HG03280 (cell line): ENCODE data around the gene MYH11.
A peak's percentile ranks its signal among the peaks of the same experiment; 100 is the strongest.
"Not testable (repeated sequence)": the region's sequence is repeated elsewhere in the genome, so short reads cannot be mapped to it uniquely, and the experiment has no call there.

Source experiments
- ATAC-seq: cut with Tn5 transposase; IDR thresholded peaks from one replicate; pipeline ENCODE4 v1.9.1; 2021; ENCODE audit warnings: mild to moderate bottlenecking, moderate library complexity; ENCODE audit not compliant: unreplicated experiment

MYH11 gene

DNA sequence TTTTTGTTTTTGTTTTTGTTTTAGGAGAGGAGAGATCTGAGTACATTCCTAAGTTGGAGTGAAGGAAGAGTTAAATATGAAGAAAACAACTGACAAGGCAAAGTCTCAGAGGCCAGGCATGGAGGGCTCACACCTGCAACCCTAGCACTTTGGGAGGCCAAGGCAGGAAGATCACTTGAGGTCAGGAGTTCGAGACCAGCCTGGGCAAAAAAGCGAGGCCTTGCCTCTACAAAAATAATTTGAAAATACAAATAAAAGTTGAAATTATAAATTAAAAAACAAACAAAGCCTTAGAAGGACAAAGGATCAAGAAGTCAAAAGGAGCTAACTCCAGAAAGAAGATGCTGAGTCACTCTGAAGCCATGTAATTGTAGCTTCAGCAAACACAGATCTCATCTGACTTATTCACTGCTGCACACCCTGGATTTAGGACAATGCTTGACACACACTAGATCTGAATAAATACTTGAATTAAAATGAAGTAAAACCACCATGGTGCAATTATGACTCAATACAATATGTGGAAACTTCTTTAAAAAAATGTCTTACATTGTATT lies 22.5 kb upstream of the MYH11 start:
- ATAC-seq: no peak

DNA sequence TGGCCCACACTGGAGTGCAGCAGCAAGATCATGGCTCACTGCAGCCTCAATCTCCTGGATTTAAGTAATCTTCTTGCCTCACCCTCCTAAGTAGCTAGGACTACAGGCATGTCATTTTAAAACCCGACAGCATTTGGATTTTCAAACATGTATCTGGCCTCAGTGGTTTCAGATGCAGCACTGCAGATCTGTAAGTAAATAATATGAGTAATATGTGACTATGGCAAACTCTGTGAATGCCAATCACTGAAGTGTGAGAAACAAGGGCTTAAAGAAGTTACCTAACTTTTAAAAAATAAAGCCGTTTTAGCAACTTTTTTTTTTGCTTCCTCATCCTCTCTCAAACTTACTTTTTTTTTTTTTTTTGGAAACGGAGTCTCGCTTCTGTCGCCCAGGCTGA lies 19.7 kb upstream of the MYH11 start:
- no peak for ATAC-seq

DNA sequence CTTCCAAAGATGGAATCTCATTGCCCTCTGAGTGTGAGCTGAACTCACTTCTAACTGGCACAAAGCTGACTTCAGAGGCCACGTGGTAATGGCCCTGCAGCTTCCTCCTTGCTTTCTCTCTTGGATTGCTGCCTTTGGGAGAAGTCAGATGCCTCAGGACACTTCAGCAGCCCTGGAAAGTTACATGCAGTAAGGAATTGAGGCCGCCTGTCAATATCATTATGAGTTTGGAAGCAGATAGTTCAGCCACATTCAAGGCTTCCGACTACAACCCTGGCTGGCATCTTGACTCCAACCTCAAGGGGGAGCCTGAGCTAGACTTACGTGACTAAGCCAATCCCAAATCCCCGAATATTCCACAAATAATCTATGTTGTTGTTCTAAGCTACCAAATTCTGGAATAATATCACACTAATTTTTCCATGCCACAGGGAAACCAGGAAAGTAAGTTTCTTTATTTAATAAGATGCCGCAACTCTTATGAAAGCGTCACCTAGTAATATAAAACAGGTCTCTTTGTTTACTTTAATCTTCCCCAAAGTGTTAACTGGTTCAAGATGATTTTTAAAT lies 18.0 kb upstream of the MYH11 start:
- ATAC-seq: no peak

GRCh38 chr16:15873737-15874136 lies 16.9 kb upstream of the MYH11 start:
- ATAC-seq: no peak

- no peak for ATAC-seq
These were observed 16.5 kb upstream of the MYH11 start for GRCh38 chr16:15873301-15873700.

DNA sequence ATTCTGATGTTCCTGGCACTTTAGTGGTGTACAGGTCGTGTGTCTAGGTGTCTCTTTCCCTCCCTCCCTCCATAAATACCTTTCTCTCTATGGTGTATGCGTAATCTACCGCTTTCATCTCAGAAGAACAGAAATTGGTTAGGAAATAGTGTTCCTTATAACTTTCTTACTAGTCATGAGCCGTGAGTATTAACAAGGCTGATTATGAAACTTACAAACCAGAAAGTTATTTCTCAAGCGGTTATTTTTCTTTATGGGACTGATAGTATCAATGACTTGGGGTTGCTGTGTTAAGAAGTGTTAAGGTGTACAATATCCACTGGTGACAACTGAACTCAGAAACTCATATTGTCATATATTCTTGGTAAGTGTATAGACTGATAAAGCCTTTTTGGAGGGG lies 13.2 kb upstream of the MYH11 start:
- ATAC-seq: no peak

DNA sequence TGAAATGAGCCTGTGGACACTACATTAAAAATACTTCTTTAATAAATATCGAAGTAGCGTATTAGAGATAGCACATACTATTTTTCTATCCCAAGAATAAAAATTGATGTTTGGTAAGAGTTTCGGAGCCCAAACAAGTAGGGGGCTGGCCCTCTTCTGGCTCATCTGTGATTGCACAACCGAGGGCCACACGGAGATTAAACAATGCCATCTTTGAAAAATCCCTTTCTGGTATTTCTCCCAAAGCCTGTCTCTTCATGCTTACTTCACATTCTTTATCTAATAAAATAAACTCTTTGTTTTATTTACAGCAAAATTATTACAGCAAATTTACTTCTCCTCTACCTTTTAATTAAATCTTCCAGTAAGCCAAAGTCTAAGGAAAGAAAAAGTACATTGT lies 9.6 kb upstream of the MYH11 start:
- no peak for ATAC-seq

- no peak for ATAC-seq
These were observed 8.9 kb upstream of the MYH11 start for GRCh38 chr16:15865742-15866141.

DNA sequence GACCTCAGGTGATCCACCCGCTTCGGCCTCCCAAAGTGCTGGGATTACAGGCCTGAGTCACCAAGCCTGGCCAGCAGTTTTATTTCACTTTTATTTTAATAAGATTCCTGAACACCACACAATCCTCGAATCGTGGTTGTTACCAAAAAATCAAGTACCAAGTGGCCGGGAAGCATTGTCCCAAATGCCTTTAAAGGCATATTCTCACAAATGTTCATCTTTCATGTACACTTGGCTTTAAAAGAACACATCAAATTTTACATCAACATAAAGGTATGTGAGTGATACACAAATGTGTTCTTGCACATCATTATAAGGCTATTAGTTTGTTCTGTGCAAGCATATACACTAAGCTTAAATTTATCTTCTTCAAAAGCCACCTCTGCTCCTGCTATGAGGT lies 8.1 kb upstream of the MYH11 start:
- no peak for ATAC-seq

DNA sequence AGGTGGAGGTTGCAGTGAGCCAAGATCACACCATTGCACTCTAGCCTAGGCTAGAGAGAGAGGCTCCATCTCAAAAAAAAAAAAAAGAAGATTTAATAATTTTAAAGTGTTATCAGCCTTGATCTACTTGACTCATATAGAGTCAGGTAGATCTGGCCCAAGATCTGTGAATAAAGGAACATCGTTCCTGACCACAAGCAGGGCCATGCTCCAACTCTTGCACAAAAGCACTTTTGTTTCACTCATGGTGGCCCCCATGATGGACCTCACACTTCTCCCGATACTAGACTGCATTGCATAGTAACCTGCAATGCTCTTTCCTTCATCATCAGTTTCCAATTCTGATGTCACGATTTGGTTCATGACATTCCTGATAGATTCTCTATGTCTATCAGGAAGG lies 5.2 kb upstream of the MYH11 start:
- ATAC-seq: no peak

DNA sequence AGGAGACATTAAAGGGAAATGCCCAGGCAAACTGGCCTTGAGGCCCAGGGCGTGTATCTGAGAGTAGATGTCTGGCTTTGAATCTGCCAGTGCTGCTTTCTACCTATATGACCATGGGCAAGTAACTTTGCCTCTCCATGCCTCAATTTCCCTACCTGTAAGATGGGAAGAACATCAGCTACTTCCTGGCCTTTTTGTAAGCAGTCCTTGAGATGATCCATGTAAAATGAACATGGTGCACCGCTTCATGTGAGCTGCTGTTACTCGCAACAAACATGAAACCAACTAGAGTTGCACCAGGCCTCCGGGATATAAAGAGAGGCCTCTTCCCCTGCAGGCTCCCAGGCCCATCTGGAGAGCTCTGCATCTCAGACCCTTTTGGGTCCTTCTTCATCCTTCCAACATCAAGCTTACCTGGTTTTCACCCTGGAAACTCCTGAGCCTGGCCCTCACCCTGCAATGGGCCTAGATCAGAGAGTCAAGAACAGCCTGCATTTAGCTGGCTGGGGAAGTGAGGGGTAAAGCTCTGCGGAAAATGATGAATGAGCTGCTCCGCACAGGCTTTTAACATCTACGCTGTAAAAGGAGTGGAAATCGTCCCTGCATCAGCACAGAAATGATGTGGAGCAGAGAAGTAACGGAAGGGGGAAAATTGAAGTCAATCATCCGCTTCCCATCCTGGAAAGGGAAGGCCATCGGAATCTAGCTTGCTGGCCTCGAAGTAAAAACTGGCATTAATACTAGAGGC lies 2.3 kb upstream of the MYH11 start:
- no peak for ATAC-seq

GRCh38 chr16:15857724-15858560 lies 1.1 kb upstream of the MYH11 start:
- ATAC-seq: no peak

- no peak for ATAC-seq
These were observed 646 bp downstream of the MYH11 start for GRCh38 chr16:15856182-15856581.

DNA sequence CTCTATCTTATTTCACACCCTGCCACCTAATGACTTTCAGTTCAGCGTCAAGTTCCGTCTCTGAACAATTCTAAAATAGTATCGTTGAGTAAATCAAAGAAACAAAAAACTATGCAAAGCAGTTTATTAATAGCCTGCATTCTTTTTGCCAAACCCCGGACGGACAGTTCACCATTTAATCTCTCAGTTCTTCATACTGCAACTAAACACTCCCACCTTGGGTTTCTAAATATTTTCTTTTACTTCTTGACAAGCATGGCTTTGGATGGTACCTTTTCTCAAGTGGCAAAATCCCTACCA lies 1.2 kb downstream of the MYH11 start:
- peak; percentile 57 for ATAC-seq

DNA sequence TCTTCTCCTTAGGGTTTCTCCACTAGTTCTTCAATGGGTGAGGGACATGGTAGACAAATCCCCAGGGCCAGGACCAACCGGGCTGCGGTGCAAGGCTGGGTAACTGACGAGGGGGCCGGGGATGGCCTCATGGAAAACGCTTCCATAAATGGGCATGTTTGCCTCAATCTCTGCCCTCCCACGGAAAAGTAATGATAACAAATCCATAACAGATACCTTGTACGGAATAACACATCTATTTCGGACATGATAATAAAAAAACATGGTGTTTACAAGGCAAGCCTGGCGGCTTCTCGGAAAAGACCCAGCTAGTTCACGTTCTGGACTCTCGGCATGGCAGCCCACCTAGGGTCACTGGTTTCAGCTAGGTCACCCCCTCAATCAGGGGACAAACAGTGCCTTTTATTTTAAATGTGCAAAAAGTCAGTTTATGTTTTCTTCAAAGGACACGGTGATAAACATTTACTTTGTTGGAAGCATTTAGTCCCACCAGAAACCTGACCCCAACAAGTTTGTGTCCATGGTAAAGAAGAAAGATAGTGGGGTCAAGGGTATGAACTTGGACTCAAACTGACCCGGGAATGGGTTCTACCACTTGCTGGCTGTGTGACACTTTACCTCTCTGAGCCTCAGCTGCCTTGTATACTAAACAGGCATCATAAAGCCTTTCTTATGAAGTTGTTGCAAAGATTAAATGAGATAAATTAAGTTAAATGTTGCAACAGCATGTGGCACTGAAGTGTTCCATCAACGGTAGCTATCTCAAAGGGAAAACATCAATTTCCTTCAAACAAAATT lies 1.7 kb downstream of the MYH11 start:
- no peak for ATAC-seq

DNA sequence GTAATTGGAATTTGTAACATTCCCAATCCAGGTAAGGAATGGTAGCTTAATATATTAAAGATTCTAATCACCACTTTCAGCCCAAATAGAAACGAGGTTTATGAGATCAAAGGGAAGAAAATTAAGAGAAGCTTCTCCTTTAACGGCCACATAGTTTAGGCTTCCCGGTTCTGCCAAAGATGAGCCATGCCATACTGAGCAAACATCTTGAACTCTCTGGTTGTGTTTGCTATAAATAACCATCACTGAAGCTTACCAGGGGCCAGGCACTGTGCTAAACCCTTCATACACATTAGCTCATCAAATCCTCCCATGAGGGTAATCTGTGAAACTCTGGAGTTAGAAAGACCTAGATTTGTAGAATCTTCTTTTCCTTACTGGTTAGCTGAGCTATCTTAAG lies 2.8 kb downstream of the MYH11 start:
- no peak for ATAC-seq

- ATAC-seq: no peak
These were observed 3.8 kb downstream of the MYH11 start for GRCh38 chr16:15853021-15853420.

GRCh38 chr16:15850555-15850954 lies 6.3 kb downstream of the MYH11 start:
- ATAC-seq: not testable (repeated sequence)

DNA sequence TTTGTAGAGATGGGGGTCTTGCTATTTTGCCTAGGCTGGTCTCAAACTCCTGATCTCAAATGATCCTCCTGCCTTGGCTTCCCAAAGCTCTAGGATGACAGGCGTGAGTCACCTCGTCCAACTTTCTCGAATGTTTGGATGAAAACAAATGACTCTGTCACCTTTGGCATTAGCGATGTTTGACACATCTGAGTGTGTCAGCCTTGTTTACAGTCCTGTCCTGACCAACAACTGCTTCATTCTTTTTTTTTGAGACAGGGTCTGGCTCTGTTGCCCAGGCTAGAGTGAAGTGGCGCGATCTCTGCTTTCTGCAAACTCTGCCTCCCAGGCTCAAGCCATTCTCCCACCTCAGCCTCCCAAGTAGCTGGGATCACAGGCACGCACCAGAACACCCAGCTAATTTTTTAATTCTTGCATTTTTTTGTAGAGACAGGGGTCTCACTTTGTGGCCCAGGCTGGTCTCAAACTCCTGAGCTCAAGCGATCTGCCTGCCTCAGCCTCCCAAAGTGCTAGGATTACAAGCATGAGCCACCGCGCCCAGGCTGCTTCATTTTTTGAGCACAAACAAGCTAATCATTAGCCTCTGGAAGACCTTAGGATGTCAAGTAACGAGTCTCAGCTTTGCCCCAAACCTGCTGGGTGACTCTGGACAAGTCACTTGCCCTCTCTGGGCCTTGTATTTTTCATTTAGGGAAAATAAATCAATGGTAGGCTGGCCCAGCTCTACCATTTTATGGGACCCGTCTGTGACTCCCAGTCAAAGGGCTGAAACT lies 7.4 kb downstream of the MYH11 start:
- no peak for ATAC-seq

DNA sequence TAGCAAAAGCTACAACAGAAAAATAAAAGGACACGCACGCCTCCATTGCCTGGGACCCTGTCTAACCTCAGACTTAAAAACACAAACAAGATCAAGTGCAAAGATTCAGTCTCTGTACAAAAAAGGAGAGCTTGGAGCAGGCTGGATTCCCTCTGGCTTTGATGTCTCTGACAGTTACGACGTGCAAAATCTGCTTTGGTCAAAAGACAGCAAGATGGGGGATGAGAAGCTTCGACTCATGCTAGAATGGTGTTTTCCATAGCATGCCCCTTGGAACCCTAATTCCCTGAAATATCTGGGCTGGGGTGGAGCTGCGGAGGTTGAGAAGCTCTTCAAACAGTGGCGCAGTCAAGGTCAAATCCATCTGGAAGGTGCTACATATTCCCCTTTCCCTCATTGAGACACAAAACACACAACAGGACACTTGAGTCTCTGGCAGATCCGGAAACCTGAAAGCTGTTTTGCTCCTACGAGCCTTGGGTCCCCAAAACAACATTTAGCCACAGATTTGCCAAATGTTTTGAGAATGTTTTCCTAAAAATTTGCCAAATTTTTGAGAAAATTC lies 9.1 kb downstream of the MYH11 start:
- ATAC-seq: no peak
